Medulla oblongata (tissue), 1 donor: ENCODE measurements around the gene TMEM175.

ENCODE experiments used
- DNase-seq: peaks from one replicate; pipeline ENCODE4 v3.0.0-alpha.2; 2015; ENCODE audit errors: extremely low spot score

The TMEM175 gene, protein sequence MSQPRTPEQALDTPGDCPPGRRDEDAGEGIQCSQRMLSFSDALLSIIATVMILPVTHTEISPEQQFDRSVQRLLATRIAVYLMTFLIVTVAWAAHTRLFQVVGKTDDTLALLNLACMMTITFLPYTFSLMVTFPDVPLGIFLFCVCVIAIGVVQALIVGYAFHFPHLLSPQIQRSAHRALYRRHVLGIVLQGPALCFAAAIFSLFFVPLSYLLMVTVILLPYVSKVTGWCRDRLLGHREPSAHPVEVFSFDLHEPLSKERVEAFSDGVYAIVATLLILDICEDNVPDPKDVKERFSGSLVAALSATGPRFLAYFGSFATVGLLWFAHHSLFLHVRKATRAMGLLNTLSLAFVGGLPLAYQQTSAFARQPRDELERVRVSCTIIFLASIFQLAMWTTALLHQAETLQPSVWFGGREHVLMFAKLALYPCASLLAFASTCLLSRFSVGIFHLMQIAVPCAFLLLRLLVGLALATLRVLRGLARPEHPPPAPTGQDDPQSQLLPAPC

DNA sequence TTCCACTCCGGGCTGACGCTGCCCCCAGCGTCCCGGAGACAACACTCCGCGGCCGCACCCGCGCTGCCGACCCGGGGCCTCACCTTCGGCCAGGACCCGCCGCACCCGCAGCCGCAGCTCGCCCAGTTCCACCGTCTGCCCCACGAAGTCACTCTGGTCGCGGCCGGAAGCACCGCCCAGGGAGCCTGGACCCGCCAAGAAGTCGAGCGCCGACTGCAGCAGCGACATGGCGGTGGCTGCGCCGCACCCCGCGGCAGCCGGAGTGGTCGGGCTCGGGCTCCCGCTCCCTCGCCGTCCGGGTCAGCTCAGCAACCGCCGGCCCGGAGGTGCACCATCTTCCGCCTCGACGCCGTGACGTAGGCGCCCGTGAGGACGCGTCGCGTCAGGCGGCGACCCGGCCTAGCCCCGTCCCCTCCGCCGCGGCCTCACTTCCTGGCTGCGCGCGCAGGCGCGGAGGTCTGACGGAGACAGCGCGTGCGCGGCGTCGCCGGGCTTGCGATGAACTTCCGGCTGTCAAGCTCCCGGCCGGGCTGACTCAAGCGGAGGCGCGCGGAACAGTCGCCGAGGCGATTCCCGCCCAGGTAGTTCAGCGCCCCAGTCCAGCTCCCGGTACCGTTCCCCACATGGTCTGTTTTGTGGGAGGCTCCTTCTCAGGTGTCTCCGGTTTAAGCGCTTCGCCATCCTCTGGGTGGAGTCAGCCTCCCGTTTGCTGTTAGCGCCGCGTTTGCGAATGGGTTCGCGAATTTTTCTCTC is at the start of gene TMEM175, which contains the start of gene GAK:
Gene TMEM175, plus strand, starts transcription at position 501 of the 753 bp plus-strand sequence. CDS start 15,280 bp downstream, outside the sequence.
Gene GAK, minus strand, starts transcription at position 357 of the 753 bp plus-strand sequence. Its CDS starts 129 bp downstream, at position 228.
- DNase-seq, result peak; percentile 95

DNA sequence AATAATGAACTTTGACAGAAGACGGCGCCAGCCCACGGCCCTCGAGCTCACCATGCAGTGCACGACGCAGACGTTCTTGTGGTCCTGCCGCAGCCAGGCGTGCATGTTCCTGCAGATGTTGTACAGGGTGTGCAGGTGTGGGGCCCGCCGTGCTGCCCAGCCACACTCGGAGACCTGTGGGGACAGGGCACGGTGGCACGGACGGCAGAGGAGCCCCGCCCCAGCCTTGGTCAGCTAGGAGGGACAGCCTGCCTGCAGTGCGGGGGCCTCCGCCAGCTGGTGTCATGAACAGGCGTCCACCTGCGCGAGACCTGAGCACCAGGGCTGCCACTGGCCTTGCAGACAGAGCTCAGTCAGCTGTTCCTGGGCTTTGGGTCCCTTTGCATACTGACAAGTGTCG is 49.6 kb upstream of the TMEM175 start:
- no peak for DNase-seq

DNA sequence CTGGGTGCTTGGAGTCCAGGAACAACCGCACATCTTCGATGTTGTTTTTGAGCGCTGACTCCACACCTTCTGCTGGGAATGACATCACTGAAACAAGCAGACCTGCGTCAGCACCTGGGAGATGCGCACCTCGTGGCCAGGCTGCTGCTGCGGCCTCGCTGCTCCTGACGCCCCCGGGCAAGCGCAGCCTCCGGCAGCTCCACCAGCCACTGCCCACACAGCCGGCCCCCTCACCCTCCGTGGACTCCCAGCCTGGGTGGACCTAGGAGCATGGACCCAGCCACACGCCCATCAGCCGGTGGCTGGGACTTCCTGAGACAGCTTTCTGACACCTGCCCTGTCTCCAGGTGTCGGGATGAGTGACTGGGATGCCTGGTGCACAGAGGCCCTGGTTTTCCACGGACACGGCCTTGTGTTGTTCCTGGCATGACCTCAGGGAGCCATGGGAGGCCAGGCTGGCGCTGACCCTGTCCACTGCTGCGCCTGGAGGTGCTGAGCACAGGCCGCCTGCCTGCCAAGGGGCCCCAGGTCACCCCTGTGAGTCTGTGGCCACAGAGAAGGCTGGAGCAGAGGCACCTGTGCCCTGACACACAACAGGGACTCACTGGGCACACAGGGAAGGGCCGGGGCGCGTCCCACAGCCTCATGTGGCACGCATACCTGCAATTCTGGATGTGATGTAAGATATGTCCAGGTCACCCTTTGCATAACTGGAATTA is 48.7 kb upstream of the TMEM175 start:
- no peak for DNase-seq

GRCh38 chr4:884259-884658 is 48.0 kb upstream of the TMEM175 start:
- DNase-seq, result no peak

DNA sequence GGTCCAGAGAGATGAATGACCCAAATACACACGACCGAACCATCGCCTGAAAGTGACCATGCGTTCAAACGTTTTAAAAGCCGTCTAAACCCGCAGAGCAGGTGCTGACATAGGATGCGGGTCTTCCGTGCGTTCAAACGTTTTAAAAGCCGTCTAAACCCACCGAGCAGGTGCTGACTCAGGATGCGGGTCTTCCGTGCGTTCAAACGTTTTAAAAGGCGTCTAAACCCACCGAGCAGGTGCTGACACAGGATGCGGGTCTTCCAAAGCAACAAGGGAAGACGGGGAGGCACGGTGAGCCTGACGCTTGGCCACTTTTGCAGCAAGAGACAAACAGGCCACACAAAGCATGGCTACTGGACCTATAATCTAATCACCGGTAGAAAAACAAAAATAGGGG is 47.4 kb upstream of the TMEM175 start:
- no peak for DNase-seq

- DNase-seq, result no peak
These were observed 46.9 kb upstream of the TMEM175 start for GRCh38 chr4:885353-885752.

DNA sequence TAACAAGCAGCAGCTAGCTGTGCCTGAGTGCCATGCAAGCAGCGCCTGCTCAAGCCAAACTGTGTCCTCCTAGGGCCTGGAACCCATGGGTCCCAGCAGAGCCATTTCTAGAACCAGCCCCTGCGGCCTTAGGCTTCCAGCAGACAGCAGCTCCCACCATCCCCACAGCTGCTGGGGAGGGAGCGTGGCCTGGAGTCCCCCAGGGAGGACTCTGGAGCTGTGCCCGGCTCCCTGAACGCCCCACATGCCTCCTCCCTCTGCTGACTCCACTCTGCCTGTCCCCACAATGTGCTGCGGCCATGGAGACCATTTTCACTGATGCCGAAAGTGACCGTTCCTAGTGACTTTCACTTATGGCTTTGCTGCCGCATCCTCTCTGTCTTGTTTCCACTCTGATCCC is 46.0 kb upstream of the TMEM175 start:
- no peak for DNase-seq

GRCh38 chr4:887034-887763 is 45.1 kb upstream of the TMEM175 start:
- DNase-seq, result no peak

GRCh38 chr4:888029-888428 is 44.2 kb upstream of the TMEM175 start:
- DNase-seq, result no peak

DNA sequence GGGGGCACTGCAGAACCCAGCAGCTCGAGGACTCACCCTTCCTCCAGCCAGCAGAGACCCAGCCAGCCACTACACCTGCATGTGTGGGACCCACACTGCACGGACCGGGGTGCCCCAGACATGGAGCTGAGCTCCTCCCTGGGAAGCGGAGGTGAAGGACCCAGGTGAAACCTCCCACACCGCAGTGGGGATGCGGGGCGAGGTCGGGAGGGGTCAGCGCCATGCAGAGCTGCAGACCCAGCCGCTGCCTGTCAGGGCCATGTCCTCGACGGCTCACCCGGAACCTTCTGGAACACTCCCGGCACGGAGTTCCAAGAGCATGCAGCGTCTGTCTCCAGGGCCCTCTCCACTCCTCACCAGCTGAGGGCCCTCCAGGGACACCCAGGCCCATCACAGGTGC is 42.7 kb upstream of the TMEM175 start:
- DNase-seq, result no peak

DNA sequence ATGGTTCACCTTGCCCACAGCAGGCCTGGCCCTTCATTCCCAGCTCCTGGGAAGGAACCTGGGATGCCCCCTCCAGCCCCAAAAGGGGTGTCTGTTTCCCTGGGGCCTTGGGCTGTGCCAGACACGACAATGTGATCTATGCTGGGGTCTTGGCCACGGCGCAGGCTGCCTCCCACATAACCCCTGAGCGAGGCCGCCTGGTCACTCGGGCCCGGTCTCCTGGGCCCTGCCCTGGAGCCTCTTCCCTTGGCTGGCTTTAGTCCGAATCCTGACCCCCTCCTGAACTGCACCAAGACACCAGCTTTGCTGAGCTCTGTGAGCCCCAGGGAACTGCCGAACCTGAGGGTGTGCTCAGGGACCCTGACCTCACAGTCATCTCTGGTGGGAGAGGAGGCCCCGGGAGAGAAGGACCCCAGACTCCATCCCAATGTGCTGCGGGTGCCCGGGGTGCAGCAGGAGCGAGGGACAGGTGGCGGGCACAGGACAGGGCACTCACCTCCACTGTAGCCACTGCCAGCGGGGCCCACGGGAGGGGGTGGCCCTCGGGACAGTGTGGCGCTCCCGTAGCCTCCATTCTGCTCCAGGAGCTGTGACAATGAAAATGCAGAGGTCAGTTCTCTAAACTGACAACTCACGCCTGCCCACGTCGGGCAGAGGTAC is 42.1 kb upstream of the TMEM175 start:
- no peak for DNase-seq

DNA sequence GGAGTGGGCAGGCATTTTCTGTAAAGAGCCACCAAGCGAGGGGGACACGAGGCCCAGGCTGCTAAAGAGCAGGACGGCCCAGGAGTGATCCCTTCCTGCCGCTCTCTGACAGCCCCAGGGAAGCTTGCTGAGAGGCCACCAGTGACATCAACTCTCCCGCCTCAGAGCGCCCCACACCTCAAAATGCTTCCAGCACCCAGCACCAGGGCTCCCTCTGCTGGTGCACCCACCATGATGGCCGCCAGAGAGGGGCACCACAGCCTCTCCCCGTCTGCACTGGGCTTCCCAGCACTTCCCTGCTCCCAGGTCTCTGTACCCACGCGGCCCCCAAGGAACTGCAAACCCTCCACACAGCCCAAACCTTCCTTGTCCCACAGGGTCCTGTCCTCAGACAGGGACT is 40.5 kb upstream of the TMEM175 start:
- no peak for DNase-seq

DNA sequence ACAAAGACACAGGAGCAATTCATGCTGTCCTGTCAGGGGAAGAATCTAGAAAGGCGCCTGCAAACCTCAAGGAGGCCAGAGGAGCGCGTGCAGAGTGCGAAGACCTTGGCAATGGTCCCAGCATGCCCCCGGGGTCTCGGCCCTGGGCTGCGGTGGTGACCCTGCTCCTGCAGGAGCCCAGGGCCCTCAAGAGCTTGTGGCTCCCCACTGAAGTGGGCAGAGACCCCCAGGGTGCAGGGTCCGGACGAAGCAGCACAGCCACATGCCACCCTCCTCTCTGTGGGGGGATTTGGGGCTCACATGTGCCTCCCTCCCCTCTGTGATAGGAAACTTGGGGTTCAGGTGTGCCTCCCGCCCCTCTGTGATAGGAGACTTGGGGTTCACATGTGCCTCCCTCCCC is 39.5 kb upstream of the TMEM175 start:
- DNase-seq, result no peak

DNA sequence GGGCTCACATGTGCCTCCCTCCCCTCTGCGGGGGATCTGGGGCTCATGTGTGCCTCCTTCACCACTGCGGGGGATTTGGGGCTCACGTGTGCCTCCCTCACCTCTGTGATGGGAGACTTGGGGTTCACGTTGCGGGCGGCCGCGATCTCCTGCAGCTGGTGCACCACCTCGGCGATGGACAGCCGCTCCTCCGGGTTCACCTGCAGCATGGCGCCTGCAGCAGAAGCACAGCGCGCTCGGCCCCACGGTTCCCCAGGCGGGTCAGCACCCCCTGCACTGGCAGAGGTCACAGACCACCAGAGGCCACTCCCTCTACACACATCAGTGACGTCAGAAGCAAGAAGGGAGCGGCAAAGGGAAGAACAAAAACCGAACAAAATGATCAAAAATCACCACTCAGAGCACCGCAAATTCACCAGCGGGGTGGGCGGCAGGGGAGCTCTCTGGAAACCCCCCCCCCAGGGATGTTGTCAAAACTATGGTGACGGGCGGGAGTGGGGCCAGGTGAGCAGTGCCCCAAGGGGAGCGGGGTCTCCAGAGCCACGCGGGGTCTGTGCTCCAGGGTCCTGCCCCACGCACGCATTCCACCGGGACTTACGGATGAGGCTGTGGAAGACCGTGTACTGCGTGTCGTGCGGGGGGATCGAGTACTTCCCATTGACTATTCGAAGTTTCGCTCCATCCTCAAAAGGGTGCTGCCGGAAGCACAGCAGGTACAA is 38.8 kb upstream of the TMEM175 start:
- DNase-seq, result no peak

DNA sequence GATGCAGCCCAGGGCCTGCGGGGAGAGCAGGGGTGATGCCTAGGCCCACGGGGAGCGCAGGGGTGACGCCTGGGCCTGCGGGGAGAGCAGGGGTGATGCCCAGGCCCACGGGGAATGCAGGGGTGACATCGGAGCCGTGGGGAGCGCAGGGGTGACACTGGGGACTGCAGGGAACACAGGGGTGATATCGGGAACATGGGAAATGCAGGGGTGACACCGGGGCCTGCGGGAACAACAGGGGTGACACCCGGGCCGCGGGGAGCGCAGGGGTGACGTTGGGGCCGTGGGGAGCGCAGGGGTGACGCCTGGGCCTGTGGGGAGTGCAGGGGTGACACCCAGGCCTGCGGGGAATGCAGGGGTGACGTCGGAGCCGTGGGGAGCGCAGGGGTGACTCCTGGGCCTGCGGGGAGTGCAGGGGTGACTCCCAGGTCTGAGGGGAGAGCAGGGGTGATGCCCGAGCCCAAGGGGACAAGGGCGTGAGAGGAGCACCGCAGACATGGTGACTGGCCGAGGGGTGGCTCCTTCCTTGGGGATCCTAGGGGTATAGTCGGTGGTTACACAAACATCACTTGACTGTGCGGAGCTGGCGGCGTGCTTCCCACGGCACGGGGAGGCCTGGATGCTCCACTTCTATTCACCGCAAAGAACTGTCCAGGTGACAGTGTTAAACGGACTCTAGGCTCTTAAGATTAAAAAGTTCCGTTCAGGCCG is 38.1 kb upstream of the TMEM175 start:
- no peak for DNase-seq

- DNase-seq, result no peak
These were observed 36.7 kb upstream of the TMEM175 start for GRCh38 chr4:895596-895995.

DNA sequence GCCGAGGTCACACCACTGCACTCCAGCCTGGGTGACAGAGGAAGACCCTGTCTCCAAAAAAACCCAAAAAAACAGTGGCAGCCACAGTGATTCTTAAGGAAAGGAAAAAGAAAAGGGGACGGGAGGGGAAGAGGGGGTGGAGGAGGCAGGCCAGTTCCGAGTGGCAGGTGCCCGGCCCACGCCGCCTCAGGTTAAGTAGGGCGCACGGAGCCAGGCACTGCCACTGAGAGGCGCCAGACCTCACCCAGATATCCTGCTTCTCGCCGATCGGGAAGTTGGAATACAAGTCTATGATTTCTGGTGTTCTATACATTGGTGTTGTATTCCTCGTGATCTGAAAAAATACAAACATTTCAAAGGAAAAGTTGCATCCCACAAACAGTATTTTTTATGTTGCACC is 36.0 kb upstream of the TMEM175 start:
- no peak for DNase-seq

- no peak for DNase-seq
These were observed 35.6 kb upstream of the TMEM175 start for GRCh38 chr4:896630-897029.

- DNase-seq, result no peak
These were observed 34.1 kb upstream of the TMEM175 start for GRCh38 chr4:898123-898522.
